ENCODE data around the gene ZC3H8.

Gene ZC3H8

DNA sequence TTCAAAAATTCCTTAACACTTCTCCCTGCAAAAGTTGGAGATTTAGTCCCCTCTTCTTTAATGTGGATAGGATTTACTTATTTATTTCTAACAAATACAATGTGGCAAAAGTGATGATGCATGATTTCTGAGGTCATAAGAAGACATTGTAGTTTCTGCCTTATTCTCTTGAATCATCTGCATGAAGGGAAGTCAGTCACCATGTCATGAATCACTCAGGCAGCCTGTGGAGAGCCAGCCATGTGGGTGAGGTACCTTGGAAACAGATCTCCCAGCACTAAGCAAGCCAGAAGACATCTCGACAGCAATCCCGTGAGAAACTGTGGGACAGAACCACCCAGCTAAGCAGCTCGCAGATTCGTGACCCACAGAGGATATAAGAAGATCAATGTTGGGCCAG is 2.7 kb upstream of the ZC3H8 start:
- no peaks in the 10 kb centered on the region for H3K27me3 ChIP-seq (ENCODE audit: insufficient read depth, low read depth, severe bottlenecking)
- DNase-seq, result no peak
- H3K9me3 ChIP-seq (ENCODE audit: severe bottlenecking), result peaks cover 5% of the 10 kb centered on the region
- TF ChIP-seq, protein P1, sequence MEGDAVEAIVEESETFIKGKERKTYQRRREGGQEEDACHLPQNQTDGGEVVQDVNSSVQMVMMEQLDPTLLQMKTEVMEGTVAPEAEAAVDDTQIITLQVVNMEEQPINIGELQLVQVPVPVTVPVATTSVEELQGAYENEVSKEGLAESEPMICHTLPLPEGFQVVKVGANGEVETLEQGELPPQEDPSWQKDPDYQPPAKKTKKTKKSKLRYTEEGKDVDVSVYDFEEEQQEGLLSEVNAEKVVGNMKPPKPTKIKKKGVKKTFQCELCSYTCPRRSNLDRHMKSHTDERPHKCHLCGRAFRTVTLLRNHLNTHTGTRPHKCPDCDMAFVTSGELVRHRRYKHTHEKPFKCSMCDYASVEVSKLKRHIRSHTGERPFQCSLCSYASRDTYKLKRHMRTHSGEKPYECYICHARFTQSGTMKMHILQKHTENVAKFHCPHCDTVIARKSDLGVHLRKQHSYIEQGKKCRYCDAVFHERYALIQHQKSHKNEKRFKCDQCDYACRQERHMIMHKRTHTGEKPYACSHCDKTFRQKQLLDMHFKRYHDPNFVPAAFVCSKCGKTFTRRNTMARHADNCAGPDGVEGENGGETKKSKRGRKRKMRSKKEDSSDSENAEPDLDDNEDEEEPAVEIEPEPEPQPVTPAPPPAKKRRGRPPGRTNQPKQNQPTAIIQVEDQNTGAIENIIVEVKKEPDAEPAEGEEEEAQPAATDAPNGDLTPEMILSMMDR (IDR thresholded peaks at IDR 0.05; ENCODE audit: low read depth, low read length), result no peak
- no peak overlapping the region for H3K27ac ChIP-seq
- H3K4me3 ChIP-seq (ENCODE audit: low read depth, low read length), result no peak overlapping the region
- H3K36me3 ChIP-seq, result no peaks in the 10 kb centered on the region

DNA sequence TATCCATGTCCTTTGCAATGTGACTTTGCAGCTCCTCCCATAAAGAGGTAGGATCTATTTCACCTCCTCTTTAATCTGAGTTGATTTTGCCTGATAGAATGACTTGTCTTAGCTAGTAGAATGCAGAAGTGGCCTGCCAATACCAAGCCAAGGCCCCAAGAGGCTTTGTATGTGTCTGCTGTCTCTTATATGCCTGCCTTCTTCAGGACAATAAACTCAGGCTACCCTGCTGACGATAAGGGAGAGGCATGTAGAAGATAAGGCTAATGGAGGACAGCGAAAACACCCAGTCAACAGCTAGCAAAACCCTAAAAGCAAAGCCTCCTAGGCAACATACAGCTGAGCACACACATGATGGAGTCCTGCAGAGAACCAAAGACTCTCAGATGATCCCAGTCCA is 1.8 kb upstream of the ZC3H8 start:
- Histone ChIP-seq H3K36me3 (no peaks in the 10 kb centered on the region), H3K27ac (no peak overlapping the region), H3K4me3 (ENCODE audit: low read depth, low read length) (no peak overlapping the region), H3K27me3 (ENCODE audit: insufficient read depth, low read depth, severe bottlenecking) (no peaks in the 10 kb centered on the region), H3K9me3 (ENCODE audit: severe bottlenecking) (no peaks in the 10 kb centered on the region)
- TF ChIP-seq, protein P1 (IDR thresholded peaks at IDR 0.05; ENCODE audit: low read depth, low read length), result no peak
- no peak for DNase-seq

DNA sequence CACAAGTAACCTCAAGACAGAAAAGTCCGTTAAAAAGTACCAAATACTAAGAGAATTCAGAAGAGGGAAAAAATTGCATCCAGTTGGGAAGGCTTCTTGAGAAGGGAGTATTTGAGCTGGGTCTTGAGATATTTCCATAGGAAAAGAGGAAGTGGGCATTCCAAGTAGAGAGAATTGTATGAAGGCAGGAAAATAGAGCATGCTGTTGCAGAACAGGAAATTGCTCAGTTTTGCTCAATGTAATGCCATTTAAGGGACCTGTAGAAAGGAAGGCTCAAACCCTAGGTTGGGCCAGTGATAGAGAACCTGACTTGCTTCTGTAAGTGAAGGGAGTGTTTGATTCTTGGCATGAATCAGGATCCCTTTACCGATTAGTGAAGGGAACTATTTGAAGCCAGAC is 1.0 kb upstream of the ZC3H8 start:
- TF ChIP-seq, protein P1 (IDR thresholded peaks at IDR 0.05; ENCODE audit: low read depth, low read length), result no peak
- DNase-seq, result no peak
- Histone ChIP-seq H3K27ac (no peak overlapping the region), H3K9me3 (ENCODE audit: severe bottlenecking) (no peaks in the 10 kb centered on the region), H3K4me3 (ENCODE audit: low read depth, low read length) (no peak overlapping the region), H3K36me3 (no peaks in the 10 kb centered on the region), H3K27me3 (ENCODE audit: insufficient read depth, low read depth, severe bottlenecking) (no peaks in the 10 kb centered on the region)

DNA sequence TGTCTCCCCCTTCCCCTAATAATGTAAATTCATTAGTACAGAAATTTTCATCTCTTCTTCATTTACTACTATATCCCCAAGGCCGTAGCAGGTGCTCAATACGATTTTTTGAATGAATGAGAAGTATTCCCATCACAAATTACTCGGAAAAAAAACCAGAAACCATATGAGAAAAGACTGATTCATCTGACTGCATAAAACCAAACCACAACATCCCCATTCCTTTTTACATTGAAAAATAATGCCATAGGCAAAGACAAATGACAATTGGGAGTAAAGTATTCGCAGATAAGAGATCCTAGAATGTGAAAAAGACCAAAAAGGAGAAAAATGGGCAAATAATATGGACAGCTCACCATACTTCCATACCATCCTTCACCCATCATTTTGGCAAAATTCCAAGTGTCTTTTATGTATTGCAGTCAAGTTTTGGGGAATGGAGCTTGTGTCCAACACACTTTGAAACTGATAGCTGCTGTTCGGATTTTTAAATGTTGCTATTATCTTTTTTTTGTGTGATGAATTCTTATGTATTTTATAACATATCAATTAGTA is 1.5 kb downstream of the ZC3H8 start:
- Histone ChIP-seq H3K4me3 (ENCODE audit: low read depth, low read length) (no peak overlapping the region), H3K27me3 (ENCODE audit: insufficient read depth, low read depth, severe bottlenecking) (no peaks in the 10 kb centered on the region), H3K9me3 (ENCODE audit: severe bottlenecking) (no peaks in the 10 kb centered on the region), H3K36me3 (peaks cover 15% of the 10 kb centered on the region), H3K27ac (no peak overlapping the region)
- no peak for DNase-seq
- TF ChIP-seq, protein P1 (IDR thresholded peaks at IDR 0.05; ENCODE audit: low read depth, low read length), result no peak

DNA sequence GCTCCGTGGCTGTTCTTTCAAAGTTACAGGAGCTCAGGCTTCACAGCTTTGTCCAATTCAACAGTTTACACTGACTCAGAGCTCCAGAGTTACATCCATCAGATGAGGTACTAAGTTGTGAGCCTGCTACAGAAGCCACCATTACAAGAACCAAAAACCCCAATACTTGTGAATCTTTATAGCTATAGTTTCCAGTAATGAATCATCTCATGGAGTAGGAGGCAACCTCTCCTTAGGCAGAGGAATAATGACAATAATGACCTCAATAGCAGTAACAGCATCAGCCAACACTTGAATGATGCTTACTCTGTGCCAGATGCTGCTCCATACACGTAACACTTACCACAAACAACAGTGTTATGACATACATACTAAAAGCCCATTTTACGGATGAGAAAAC is 3.6 kb downstream of the ZC3H8 start:
- no peaks in the 10 kb centered on the region for H3K9me3 ChIP-seq (ENCODE audit: severe bottlenecking)
- no peak for DNase-seq
- no peak overlapping the region for H3K27ac ChIP-seq
- TF ChIP-seq, protein P1 (IDR thresholded peaks at IDR 0.05; ENCODE audit: low read depth, low read length), result no peak
- H3K36me3 ChIP-seq, result peaks cover 28% of the 10 kb centered on the region
- H3K27me3 ChIP-seq (ENCODE audit: insufficient read depth, low read depth, severe bottlenecking), result no peaks in the 10 kb centered on the region
- H3K4me3 ChIP-seq (ENCODE audit: low read depth, low read length), result no peak overlapping the region

DNA sequence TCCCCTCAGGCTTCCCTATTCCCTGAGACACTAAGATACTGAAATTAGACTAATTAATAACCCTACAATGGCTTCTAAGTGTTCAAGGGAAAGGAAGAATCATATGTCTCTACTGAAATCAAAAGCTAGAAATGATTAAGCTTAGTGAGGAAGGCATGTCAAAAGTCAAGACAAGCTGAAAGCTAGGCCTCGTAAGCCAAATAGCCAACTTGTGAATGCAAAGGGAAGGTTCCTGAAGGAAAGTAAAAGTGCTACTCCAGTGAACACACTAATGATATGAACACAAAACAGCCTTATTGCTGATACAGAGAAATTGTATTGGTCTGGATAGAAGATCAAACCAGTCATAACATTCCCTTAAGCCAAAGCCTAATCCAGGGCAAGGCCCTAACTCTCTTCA is 10.0 kb downstream of the ZC3H8 start:
- H3K36me3 ChIP-seq, result peaks cover 35% of the 10 kb centered on the region
- H3K27ac ChIP-seq, result no peak overlapping the region
- no peak overlapping the region for H3K4me3 ChIP-seq (ENCODE audit: low read depth, low read length)
- TF ChIP-seq, protein P1 (IDR thresholded peaks at IDR 0.05; ENCODE audit: low read depth, low read length), result no peak
- H3K9me3 ChIP-seq (ENCODE audit: severe bottlenecking), result no peaks in the 10 kb centered on the region
- no peak for DNase-seq
- H3K27me3 ChIP-seq (ENCODE audit: insufficient read depth, low read depth, severe bottlenecking), result no peaks in the 10 kb centered on the region
